Mucosa of rectum (tissue), 2 donors: ENCODE results near the gene STAM.
"Not testable (repeated sequence)": the region's sequence is repeated elsewhere in the genome, so short reads cannot be mapped to it uniquely, and the experiment has no call there.

ENCODE experiments used
- H3K27ac ChIP-seq, 2 donors: one replicate each; pipeline ENCODE4 v1.7.0; 2013; ENCODE audit warnings: inconsistent platforms in 2 of 2, low read depth in 2 of 2, low read length in 2 of 2
- H3K27me3 ChIP-seq, 2 donors: one replicate each; pipeline ENCODE4 v1.7.0; 2013; ENCODE audit warnings: low read length in 2 of 2; ENCODE audit not compliant: control insufficient read depth in 2 of 2, insufficient read depth in 2 of 2
- H3K36me3 ChIP-seq, 2 donors: one replicate each; pipeline ENCODE4 v1.7.0; 2013; ENCODE audit warnings: low read length in 2 of 2; ENCODE audit not compliant: control insufficient read depth in 2 of 2, insufficient read depth in 2 of 2
- H3K4me1 ChIP-seq, 2 donors: one replicate each; pipeline ENCODE4 v1.7.0; 2013; ENCODE audit warnings: low read length in 2 of 2, mild to moderate bottlenecking in 1 of 2; ENCODE audit not compliant: control insufficient read depth in 2 of 2, insufficient read depth in 2 of 2
- H3K4me3 ChIP-seq, 2 donors: one replicate each; pipeline ENCODE4 v1.7.0; 2013; ENCODE audit warnings: low read length in 2 of 2
- H3K9ac ChIP-seq, 2 donors: one replicate each; pipeline ENCODE4 v1.7.0; 2013; ENCODE audit warnings: low read length in 2 of 2, low read depth in 1 of 2, mild to moderate bottlenecking in 1 of 2
- H3K9me3 ChIP-seq, 2 donors: one replicate each; pipeline ENCODE4 v1.7.0; 2013; ENCODE audit warnings: low read length in 2 of 2; ENCODE audit not compliant: control insufficient read depth in 2 of 2
- donor health status: healthy.
- donor health status: Normal muscosa, but diverticular disease.

STAM gene

DNA sequence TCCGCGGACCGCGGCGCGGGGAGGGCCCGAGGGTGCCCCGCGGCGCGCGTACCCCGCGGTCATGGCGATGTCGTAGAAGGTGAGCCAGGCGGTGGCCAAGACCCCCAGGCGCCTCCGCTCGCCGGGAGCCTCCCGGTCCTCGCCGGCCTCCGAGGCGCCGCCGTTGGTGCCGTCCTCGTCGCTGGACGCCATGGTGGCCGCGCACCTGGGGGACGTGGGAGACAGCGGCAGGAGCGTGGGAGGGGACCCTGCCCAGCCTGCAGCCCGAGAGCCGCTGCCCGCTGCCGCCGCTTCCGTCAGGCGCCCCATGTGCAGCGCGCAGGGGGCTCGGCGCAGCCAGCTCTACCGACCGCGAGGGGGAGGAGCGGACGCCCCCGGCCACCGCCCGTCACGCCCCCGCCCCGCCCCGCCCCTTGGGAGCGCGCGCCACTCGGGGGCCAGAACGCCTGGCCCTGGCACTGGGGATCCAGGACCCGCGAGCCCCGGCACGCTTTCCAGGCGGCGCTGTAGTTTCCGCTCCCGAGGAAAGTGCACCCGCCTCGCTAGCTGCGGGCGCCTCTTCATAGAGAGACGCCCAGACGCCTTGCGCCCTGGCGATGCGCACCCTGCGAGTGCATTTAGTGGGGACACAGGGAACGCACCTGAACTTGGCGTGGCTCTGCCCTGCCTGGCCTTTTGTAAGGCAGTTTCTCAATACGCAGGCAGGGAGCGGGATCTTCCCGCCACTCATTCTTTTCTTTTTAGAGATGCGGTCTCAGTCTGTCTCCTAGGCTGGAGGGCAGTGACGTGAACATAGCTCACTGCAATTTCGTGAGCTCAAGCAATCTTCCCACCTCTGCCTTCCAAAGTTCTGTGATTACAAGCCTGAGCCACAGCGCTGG, 26.7 kb upstream of the STAM start, which contains the start of gene HACD1:
HACD1 (minus strand) TSS at position 344 of the 881 bp plus-strand sequence; CDS start at position 309, 35 bp downstream.
- Histone ChIP-seq H3K4me1 (peaks cover 4% of the 10 kb centered on the region in 2 donors), H3K27ac (peak within 1 kb of the TSS; percentile 22 to 65), H3K36me3 (no peaks in the 10 kb centered on the region), H3K9me3 (no peaks in the 10 kb centered on the region), H3K9ac (peak within 1 kb of the TSS; percentile 26 to 66), H3K4me3 (peak within 1 kb of the TSS; percentile 60 to 81), H3K27me3 (peaks cover 3 to 4% of the 10 kb centered on the region in 2 donors)

DNA sequence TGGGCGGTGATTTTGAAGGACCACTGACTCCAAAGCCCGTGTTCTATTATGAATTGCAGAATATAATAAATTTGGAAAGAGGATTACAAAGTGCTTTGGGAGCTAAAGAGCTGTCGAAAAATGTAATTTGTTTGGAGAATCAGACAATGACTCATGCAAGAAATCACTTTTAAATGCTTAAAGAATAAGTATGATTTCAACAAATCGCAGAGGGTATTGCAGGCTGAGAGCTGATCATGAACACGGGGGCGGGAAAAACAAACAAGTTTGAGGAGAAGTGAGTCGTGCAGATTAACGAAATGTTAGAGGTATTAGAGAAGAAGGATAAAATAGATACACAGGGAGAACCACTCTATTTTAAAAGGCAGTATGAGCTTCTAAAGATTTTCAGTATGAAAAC, 21.9 kb upstream of the STAM start:
- H3K9ac ChIP-seq = no peak overlapping the region
- H3K4me1 ChIP-seq = peaks cover 4% of the 10 kb centered on the region in 2 donors
- H3K4me3 ChIP-seq = no peak overlapping the region
- H3K36me3 ChIP-seq = no peaks in the 10 kb centered on the region
- H3K9me3 ChIP-seq = no peaks in the 10 kb centered on the region
- no peak overlapping the region for H3K27ac ChIP-seq
- H3K27me3 ChIP-seq = peaks cover 3 to 4% of the 10 kb centered on the region in 2 donors

DNA sequence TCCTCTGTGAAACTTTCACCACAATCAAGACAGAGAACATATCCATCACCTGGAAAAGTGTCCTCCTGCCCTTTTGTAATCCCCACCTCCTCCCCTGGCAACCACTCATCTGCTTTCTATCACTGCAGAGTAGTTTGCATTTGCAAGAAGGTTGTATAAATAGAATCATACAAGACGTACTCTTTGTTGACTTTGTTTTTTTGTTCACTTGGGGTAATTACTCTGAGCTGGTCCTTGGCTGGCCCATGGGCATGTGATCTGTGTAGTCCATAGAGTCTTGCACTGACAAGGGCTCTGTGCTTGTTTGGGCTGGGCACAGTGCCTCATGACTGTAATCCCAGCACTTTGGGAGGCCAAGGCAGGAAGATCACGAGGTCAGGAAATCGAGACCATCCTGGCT, 19.0 kb upstream of the STAM start:
- Histone ChIP-seq H3K9me3 (no peaks in the 10 kb centered on the region), H3K36me3 (no peaks in the 10 kb centered on the region), H3K4me1 (no peaks in the 10 kb centered on the region), H3K4me3 (no peak overlapping the region), H3K27ac (no peak overlapping the region), H3K9ac (no peak overlapping the region), H3K27me3 (no peaks in the 10 kb centered on the region)

DNA sequence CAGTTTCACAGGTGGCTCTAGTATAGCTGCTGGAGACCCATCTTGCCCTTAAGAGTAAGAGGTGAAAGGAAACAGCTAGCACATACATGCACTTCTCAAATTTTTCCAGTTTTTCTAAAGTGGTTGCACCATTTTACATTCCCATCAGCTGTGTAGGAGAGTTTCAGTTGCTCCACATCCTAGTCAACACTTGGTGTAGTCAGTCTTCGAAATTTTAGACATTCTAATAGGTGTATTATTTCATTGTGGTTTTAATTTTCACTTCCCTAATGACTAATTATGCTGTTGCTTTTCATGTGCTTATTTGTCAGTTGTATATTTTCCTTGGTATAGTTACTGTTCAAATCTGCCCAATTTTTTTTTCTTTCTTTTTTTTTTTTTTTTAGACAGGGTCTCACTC, 17.3 kb upstream of the STAM start:
- no peaks in the 10 kb centered on the region for H3K9me3 ChIP-seq
- H3K4me3 ChIP-seq = no peak overlapping the region
- H3K36me3 ChIP-seq = no peaks in the 10 kb centered on the region
- H3K9ac ChIP-seq = no peak overlapping the region
- no peak overlapping the region for H3K27ac ChIP-seq
- H3K4me1 ChIP-seq = no peaks in the 10 kb centered on the region
- H3K27me3 ChIP-seq = no peaks in the 10 kb centered on the region

DNA sequence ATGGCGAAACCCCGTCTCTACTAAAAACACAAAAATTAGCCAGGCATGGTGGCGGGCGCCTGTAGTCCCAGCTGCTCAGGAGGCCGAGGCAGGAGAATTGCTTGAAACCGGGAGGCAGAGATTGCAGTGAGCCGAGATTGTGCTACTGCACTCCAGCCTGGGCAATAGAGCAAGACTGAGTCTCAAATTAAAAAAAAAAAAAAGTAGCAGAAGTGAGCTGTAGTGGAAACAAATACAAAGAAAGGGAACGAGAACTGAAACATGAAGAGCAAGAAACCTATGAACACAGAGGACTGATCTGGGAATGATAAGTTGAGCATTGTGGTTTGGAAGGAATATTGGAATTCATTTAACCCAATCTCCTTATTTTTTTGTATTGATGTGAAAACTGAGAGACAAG, 11.4 kb upstream of the STAM start:
- H3K27me3 ChIP-seq, H3K9ac ChIP-seq, H3K4me1 ChIP-seq, H3K27ac ChIP-seq, H3K4me3 ChIP-seq, H3K36me3 ChIP-seq, H3K9me3 ChIP-seq: not testable (repeated sequence)

DNA sequence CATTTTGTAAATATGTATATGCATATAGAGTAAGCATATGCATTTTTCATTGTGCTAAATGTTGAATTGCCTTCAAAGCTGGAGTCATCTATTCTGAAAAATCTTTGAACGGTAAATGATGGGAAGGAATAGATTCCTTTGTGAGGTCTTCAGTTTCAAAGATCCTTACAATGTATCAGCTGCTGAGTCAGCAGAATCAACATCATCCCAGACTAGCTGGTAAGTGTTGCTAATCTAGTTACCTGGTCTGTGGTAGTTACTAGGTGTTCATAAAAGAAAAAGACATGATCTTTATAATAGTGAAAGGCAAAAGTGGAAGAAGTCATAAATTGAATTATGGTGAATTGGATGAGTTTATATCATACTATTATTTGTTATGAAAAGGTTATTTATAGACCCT, 10.6 kb upstream of the STAM start:
- Histone ChIP-seq H3K9ac (no peak overlapping the region), H3K4me3 (no peak overlapping the region), H3K27ac (no peak overlapping the region), H3K9me3 (no peaks in the 10 kb centered on the region), H3K27me3 (no peaks in the 10 kb centered on the region), H3K36me3 (no peaks in the 10 kb centered on the region), H3K4me1 (no peaks in the 10 kb centered on the region)

DNA sequence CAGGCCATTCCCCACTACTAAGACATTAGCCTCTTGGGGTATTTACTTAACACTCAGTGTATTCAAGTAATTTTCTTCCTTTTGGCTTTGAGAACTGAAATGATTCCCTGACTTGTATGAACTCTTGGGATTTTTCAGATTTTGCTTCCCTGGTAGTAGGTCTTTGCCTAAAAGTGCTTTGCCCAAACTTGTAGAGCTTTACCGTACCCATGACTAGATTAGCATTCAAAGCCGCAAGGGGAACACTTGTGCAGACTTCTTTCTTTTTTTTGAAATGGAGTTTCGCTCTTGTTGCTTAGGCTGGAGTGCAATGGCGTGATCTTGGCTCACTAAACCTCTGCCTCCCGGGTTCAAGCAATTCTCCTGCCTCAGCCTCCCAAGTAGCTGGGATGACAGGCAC, 6.1 kb upstream of the STAM start:
- Histone ChIP-seq H3K4me1 (peaks cover under 1 to 3% of the 10 kb centered on the region in 2 donors), H3K27ac (no peak overlapping the region), H3K36me3 (no peaks in the 10 kb centered on the region), H3K4me3 (no peak overlapping the region), H3K9me3 (no peaks in the 10 kb centered on the region), H3K27me3 (no peaks in the 10 kb centered on the region), H3K9ac (no peak overlapping the region)

DNA sequence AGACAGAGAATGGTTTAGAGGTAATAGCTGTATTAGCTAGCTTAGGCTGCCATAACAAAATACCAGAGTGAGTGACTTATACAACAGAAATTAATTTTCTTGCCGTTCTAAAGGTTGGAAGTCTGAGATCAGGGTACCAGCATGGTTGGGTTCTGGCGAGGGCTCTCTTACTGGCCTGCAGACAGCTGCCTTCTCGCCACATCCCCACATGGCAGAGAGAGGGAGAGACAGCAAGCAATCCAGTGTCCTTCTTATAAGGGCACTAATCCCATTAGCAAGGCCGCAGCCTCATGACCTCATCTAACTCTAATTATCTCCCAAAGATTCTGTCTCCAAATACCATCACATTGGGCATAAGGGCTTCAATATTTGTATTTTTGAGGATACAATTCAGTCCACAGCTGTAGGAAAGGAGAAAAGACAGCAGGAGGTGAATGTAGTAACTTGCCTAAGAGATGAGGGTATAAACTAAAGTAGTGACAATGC, 3.6 kb upstream of the STAM start:
- no peaks in the 10 kb centered on the region for H3K9me3 ChIP-seq
- no peaks in the 10 kb centered on the region for H3K36me3 ChIP-seq
- no peak overlapping the region for H3K9ac ChIP-seq
- peaks cover 8 to 10% of the 10 kb centered on the region in 2 donors for H3K4me1 ChIP-seq
- H3K4me3 ChIP-seq = no peak overlapping the region
- no peak overlapping the region for H3K27ac ChIP-seq
- H3K27me3 ChIP-seq = no peaks in the 10 kb centered on the region

DNA sequence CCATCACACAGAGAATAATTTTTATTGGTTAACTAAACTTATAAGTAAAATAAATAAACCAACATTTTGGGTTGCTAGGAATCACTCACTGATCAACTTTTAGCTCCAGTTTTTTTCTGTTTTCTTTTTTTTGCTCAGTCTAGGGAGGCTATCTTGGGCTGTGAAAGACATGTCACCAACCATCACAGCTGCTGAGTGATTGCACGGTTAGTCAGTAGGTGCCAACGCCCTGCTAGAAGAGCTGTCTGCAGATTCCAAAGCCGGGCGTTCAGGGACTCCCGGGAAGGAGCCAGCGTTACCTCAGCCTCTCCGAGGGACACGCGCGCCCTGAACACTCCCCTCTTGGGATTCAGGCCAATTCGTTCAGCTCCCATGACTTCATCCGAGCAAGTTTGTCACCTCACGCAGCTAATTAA, 604 bp upstream of the STAM start:
- Histone ChIP-seq H3K9me3 (no peaks in the 10 kb centered on the region), H3K27ac (peak overlapping the region; percentile 94 to 95), H3K27me3 (no peaks in the 10 kb centered on the region)

DNA sequence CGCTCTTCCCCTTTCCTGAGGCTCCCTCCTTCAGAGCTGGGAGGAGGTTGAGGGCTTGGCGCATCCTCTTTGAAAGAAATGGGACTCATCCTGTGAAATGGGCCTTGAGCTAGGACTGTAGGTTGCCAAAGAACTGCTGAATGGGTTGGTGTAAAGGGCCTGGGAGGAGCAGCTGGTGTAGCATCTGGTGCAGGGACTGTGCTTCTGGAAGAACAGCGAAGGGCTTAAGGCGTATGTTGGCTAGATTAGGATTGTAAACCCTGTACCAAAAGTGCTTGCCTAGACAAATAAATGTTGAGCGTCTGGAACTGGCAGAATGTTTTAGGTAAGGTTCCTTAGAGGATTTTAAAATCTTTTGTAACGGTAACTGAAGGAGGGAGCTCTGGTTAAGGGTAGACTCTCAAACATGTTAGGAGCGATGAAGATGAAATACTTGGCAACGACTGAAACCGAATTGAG, 563 bp downstream of the STAM start:
- Histone ChIP-seq H3K27me3 (no peaks in the 10 kb centered on the region), H3K4me1 (peaks cover 17 to 20% of the 10 kb centered on the region in 2 donors), H3K4me3 (peak overlapping the region; percentile 91 to 99), H3K9ac (peak overlapping the region; percentile 76 to 98), H3K9me3 (no peaks in the 10 kb centered on the region), H3K27ac (peak overlapping the region; percentile 94 to 95), H3K36me3 (no peaks in the 10 kb centered on the region)

More for the DNA sequence above, 604 bp upstream of the STAM start:
- no peaks in the 10 kb centered on the region for H3K36me3 ChIP-seq
- peaks cover 17 to 20% of the 10 kb centered on the region in 2 donors for H3K4me1 ChIP-seq
- H3K9ac ChIP-seq = peak overlapping the region; percentile 76 to 98
- peak overlapping the region; percentile 91 to 99 for H3K4me3 ChIP-seq
